IPS-11a (cell line): ENCODE measurements around the gene CCL27.
A peak's percentile ranks its signal among the peaks of the same experiment; 100 is the strongest.
"Not testable (repeated sequence)": the region's sequence is repeated elsewhere in the genome, so short reads cannot be mapped to it uniquely, and the experiment has no call there.

Experiments
- H3K4me3 ChIP-seq: one replicate; pipeline ENCODE4 v1.5.1; 2013; ENCODE audit warnings: low read depth, low read length, control low read depth

The CCL27 gene

GRCh38 chr9:34651876-34652601 lies 10.4 kb downstream of the CCL27 start, which contains the start of gene IL11RA:
IL11RA (plus strand) TSS chr9:34652185; CDS start chr9:34655218, 3,033 bp downstream.
- H3K4me3 ChIP-seq, result peak within 1 kb of the TSS; percentile 44

GRCh38 chr9:34651321-34651720 lies 11.1 kb downstream of the CCL27 start:
- H3K4me3 ChIP-seq, result peak overlapping the region; percentile 44

- no peak overlapping the region for H3K4me3 ChIP-seq
Measured at GRCh38 chr9:34650816-34651215, 11.6 kb downstream of the CCL27 start.

- H3K4me3 ChIP-seq, result no peak overlapping the region
Measured at GRCh38 chr9:34648673-34649072, 13.8 kb downstream of the CCL27 start.

- H3K4me3 ChIP-seq, result peak overlapping the region; percentile 72
Measured at GRCh38 chr9:34647651-34648050, 14.8 kb downstream of the CCL27 start.

- peak overlapping the region; percentile 72 for H3K4me3 ChIP-seq
Measured at GRCh38 chr9:34647084-34647403, 15.4 kb downstream of the CCL27 start.

GRCh38 chr9:34646211-34647083 lies 16.0 kb downstream of the CCL27 start, which contains the start of gene GALT:
GALT (plus strand) TSS chr9:34646675; CDS start chr9:34646705, 30 bp downstream.
- H3K4me3 ChIP-seq, result peak within 1 kb of the TSS; percentile 72

- no peak overlapping the region for H3K4me3 ChIP-seq
Measured at GRCh38 chr9:34644766-34645314, 17.6 kb downstream of the CCL27 start.

GRCh38 chr9:34642679-34643078 lies 19.8 kb downstream of the CCL27 start:
- no peak overlapping the region for H3K4me3 ChIP-seq

GRCh38 chr9:34639322-34639721 lies 23.1 kb downstream of the CCL27 start:
- not testable (repeated sequence) for H3K4me3 ChIP-seq

- peak overlapping the region; percentile 34 for H3K4me3 ChIP-seq
Measured at GRCh38 chr9:34638138-34638445, 24.4 kb downstream of the CCL27 start.

- peak within 1 kb of the TSS; percentile 66 for H3K4me3 ChIP-seq
Measured at GRCh38 chr9:34637356-34638137, 24.9 kb downstream of the CCL27 start, which contains the start of gene SIGMAR1. SIGMAR1 (minus strand) TSS chr9:34637787; CDS start chr9:34637697, 90 bp downstream.

GRCh38 chr9:34636791-34637355 lies 25.6 kb downstream of the CCL27 start:
- peak overlapping the region; percentile 66 for H3K4me3 ChIP-seq

- no peak overlapping the region for H3K4me3 ChIP-seq
Measured at GRCh38 chr9:34635556-34635955, 26.9 kb downstream of the CCL27 start.

GRCh38 chr9:34634551-34635248 lies 27.8 kb downstream of the CCL27 start:
- H3K4me3 ChIP-seq, result no peak overlapping the region

GRCh38 chr9:34633851-34634550 lies 28.5 kb downstream of the CCL27 start:
- H3K4me3 ChIP-seq, result no peak overlapping the region

GRCh38 chr9:34633166-34633565 lies 29.3 kb downstream of the CCL27 start:
- no peak overlapping the region for H3K4me3 ChIP-seq

- H3K4me3 ChIP-seq, result no peak overlapping the region
Measured at GRCh38 chr9:34630402-34631154, 31.9 kb downstream of the CCL27 start.

- H3K4me3 ChIP-seq, result peak overlapping the region; percentile 29
Measured at GRCh38 chr9:34629491-34629808, 33.0 kb downstream of the CCL27 start.
